HG02981 (cell line): Measurements from ENCODE around the gene EPB41.

Source experiments
- ATAC-seq: cut with Tn5 transposase; IDR thresholded peaks from one replicate; pipeline ENCODE4 v1.9.1; 2021; ENCODE audit warnings: mild to moderate bottlenecking, moderate library complexity; ENCODE audit not compliant: unreplicated experiment

EPB41 gene

GRCh38 chr1:29162025-29162424, 247.7 kb downstream of the EPB41 start:
- no peak for ATAC-seq

GRCh38 chr1:29162476-29163138, 248.2 kb downstream of the EPB41 start:
- ATAC-seq, result no peak

GRCh38 chr1:29164588-29164987, 250.2 kb downstream of the EPB41 start:
- ATAC-seq, result no peak

- no peak for ATAC-seq
Measured at GRCh38 chr1:29166291-29166878, 252.0 kb downstream of the EPB41 start.

- ATAC-seq, result no peak
Measured at GRCh38 chr1:29167904-29168303, 253.5 kb downstream of the EPB41 start.
